GM19463 (cell line): ENCODE results near the gene SF3B1.
"Not testable (repeated sequence)": the region's sequence is repeated elsewhere in the genome, so short reads cannot be mapped to it uniquely, and the experiment has no call there.

Experiments
- ATAC-seq: cut with Tn5 transposase; IDR thresholded peaks from one replicate; pipeline ENCODE4 v1.9.1; 2021; ENCODE audit warnings: mild to moderate bottlenecking, moderate library complexity; ENCODE audit not compliant: unreplicated experiment

SF3B1 gene

GRCh38 chr2:197381641-197382040 is 53.2 kb downstream of the SF3B1 start:
- ATAC-seq, result no peak

- ATAC-seq, result not testable (repeated sequence)
Measured at GRCh38 chr2:197379918-197380309, 54.9 kb downstream of the SF3B1 start.

GRCh38 chr2:197379308-197379917 is 55.4 kb downstream of the SF3B1 start:
- ATAC-seq, result not testable (repeated sequence)

GRCh38 chr2:197378494-197379307 is 56.1 kb downstream of the SF3B1 start:
- ATAC-seq, result no peak

- no peak for ATAC-seq
Measured at GRCh38 chr2:197378086-197378485, 56.7 kb downstream of the SF3B1 start.

GRCh38 chr2:197377670-197378069 is 57.2 kb downstream of the SF3B1 start:
- ATAC-seq, result no peak

- no peak for ATAC-seq
Measured at GRCh38 chr2:197372592-197372991, 62.2 kb downstream of the SF3B1 start.

DNA sequence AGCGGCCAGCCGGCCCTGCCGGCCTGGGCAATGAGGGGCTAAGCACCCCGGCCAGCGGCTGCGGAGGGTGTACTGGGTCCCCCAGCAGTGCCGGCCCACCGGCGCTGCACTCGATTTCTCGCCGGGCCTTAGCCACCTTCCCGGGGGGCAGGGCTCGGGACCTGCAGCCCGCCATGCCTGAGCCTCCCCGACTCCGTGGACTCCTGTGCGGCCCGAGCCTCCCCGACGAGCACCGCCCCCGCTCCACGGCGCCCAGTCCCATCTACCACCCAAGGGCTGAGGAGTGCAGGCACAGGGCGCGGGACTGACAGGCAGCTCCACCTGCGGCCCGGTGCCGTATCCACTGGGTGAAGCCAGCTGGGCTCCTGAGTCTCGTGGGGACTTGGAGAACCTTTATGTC is 64.2 kb downstream of the SF3B1 start:
- not testable (repeated sequence) for ATAC-seq

- ATAC-seq, result no peak
Measured at GRCh38 chr2:197369933-197370320, 64.9 kb downstream of the SF3B1 start.

- ATAC-seq, result no peak
Measured at GRCh38 chr2:197369228-197369932, 65.4 kb downstream of the SF3B1 start.

DNA sequence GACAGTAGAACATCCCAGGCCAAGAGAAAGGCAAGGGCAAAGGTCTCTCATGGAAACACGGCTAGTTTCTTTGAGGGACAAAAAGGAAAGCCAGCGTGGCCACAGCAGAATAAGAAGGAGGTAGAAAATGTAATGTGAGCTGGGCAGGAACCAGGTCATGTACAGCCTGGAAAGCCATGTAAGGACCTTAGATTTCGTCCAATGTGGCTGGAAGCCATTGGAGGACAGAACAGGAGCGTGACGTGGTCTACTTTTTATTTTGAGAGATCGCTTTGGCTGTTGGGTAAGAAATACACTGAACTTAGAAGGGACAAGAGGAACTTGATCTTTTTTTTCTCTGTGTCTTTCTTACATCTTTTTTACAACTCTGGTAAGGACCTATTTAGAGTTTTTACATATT is 66.4 kb downstream of the SF3B1 start:
- ATAC-seq, result no peak

- no peak for ATAC-seq
Measured at GRCh38 chr2:197363998-197364397, 70.8 kb downstream of the SF3B1 start.

DNA sequence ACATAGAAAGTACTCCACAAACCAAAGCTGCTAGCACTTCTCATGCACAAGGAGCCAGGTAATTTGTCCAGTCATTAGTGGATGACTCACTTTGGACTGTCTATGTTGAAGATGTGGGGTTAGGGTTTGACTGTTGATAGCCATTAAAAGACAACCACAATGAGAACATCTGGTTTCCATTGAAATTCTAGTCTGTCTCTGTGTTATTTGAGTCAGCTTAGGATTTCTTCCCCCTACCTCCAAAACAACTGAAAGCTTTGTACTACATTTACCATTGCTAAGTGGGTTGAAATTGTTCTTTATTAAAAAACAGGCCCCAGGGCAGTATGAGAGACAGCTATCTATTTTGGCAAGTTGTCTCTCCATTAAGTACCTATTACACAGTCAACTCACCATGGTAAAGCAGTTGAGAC is 74.1 kb downstream of the SF3B1 start:
- peak; percentile 91 for ATAC-seq

- ATAC-seq, result no peak
Measured at GRCh38 chr2:197359859-197360258, 75.0 kb downstream of the SF3B1 start.

GRCh38 chr2:197358931-197359330 is 75.9 kb downstream of the SF3B1 start:
- ATAC-seq, result no peak

GRCh38 chr2:197357986-197358385 is 76.8 kb downstream of the SF3B1 start:
- ATAC-seq, result no peak

DNA sequence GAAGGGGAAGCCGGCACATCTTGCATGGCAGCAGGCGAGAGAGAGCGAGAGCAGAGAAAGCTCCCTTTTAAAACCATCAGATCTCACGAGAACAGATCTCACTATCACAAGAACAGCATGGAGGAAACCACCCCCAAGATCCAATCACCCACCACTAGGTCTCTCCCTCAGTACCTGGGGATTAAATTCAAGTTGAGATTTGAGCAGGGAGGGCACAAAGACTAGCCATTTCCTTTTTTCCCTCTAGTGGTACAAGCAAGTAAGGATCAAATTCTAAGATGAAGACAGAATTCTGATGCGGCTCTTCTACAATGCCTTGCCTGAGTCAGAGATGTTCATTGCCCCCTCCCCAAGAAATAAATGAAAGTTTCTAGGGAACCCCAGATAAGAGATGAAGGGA is 78.7 kb downstream of the SF3B1 start:
- no peak for ATAC-seq

DNA sequence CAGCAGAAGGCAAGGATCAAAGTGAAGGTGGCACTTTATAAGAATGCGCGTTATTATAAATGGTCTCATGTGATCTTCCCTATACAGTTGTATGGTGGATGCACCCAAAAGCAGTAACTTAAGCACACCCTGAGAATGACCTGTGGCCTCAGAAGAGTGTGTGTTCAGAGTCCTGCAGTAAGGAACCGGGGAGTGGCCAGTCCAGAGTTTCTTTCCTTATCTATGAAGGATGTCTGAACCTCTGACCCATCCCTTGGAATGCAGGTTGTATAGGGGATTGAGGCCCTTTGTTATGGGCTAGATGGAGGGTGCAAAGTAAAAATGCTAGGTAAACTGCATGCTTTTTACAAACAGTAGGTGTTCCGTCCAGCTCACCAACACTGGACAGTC is 80.7 kb downstream of the SF3B1 start:
- ATAC-seq, result no peak

DNA sequence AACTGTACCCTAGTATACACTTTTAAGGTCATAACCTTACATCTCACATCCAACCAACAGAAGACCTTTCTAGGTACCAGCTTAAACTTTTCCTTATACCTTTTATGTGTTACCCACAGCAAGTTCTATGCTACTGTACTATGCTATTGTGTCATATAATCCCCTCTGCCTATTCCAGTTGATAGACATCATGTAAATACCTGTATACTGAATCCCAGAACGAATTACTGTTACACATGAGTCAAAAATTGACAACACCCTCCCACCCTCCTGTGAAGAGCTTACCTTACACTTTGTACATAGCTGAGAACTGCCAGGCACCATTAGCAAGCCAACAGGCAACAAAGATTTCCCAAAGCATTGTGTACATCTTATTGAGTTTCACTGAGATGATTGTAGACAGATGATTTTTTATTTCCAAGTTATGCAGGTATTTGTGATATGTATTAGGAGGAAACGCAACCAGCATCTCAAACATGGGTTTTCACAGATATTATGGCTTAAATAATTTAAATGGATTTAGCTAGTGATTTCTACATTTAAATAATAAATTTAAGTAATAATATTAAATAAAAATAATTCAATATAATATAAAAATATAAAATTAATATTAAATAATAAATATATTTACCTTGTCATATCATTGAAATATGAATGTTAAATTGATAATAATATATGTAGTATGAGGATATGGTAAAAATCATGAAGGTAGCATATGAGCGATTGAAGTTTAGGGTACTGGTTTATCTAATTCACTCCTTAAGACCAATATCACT is 81.2 kb downstream of the SF3B1 start:
- no peak for ATAC-seq

DNA sequence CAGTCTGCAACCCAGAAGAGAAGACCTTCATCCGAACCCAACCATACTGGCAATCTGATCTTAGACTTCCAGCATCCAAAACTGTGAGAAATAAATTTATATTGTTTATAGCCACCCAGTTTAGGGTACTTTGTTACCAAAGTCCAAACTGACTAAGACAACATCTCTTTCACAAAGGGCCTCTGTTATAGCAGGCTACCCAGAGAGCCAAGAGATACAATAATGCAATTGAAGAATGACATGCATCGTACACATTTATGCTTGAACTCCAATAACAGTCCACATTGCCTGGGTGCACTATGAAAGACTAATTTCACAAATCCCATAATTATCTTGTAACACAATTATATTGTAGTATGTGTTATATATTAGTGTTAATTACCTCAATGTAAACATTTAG is 85.1 kb downstream of the SF3B1 start:
- no peak for ATAC-seq

- no peak for ATAC-seq
Measured at GRCh38 chr2:197348721-197349360, 86.0 kb downstream of the SF3B1 start.
